Activated CD8-positive, alpha-beta memory T cell treated with anti-CD3 and anti-CD28 coated beads, Interleukin-2, amount 10 ng/mL, durations not matched to agents 7 days and 5 days (primary cell): ENCODE measurements around the gene MAN1C1. TPM values are rescaled to one million over a fixed set of nuclear protein-coding genes. Genes with fewer than 3 reads are reported as not detected.

Experiments used
- ATAC-seq: fragments of 150-1000 bp; cut with Tn5 transposase; one replicate; pipeline ENCODE4 v1.10.0; 2021; ENCODE audit warnings: moderate library complexity
- CTCF ChIA-PET: fragments of 350-600 bp; sonication (Branson Sonifier 250); formaldehyde crosslinking; loops from one replicate; lab custom pipeline; 2021; ENCODE audit warnings: antibody characterized with exemption; lab: Charles Lee
- DNase-seq: peaks from one replicate; pipeline ENCODE4 v3.0.0-alpha.2; 2020
- H3K27ac Mint-ChIP-seq: one replicate; pipeline ENCODE4 v1.8.0; 2021; ENCODE audit warnings: mild to moderate bottlenecking, mixed read lengths
- H3K27me3 Mint-ChIP-seq: one replicate; pipeline ENCODE4 v1.8.0; 2021; ENCODE audit warnings: mixed read lengths
- H3K36me3 Mint-ChIP-seq: one replicate; pipeline ENCODE4 v1.8.0; 2021; ENCODE audit warnings: mild to moderate bottlenecking, mixed read lengths
- H3K4me1 Mint-ChIP-seq: one replicate; pipeline ENCODE4 v1.8.0; 2021; ENCODE audit warnings: mixed read lengths
- H3K4me3 Mint-ChIP-seq: one replicate; pipeline ENCODE4 v1.8.0; 2021; ENCODE audit warnings: mild to moderate bottlenecking, moderate library complexity, mixed read lengths
- H3K9me3 Mint-ChIP-seq: one replicate; pipeline ENCODE4 v1.8.0; 2022; ENCODE audit warnings: low read depth, mixed read lengths
- total RNA-seq, 2 experiments: library from RNA; stranded (reverse); gene quantifications; one replicate each; pipeline ENCODE4 v1.2.3, GENCODE V29; 2021

Gene MAN1C1
- total RNA-seq, 2 experiments from 2014 or later = 15.5 to 20.0 TPM

DNA sequence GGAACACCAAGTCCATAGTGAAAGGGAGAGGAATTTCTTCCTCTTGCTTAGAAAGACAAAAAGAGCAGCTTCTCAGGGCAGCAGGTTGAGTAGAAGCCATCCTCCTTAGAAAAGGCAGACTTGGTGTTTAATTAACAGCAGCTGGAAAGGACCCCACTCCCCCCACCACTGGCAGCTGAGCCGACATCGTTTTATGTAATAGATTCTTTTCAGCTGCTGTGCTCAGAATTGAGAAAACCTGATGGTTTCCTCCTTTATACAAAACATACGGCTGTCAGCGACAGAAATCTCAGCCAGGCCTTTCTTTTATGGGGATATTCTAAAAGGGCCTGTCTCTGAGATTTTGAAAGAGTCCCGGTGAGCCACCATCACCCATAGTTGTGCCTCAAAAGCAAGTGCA lies 49.9 kb downstream of the MAN1C1 start:
- no peak for ATAC-seq
- no peaks in the 10 kb centered on the region for H3K9me3 Mint-ChIP-seq
- H3K27me3 Mint-ChIP-seq = peaks cover 61% of the 10 kb centered on the region
- no peak for DNase-seq
- H3K4me3 Mint-ChIP-seq = no peak overlapping the region
- no peak overlapping the region for H3K27ac Mint-ChIP-seq
- no peaks in the 10 kb centered on the region for H3K4me1 Mint-ChIP-seq
- H3K36me3 Mint-ChIP-seq = peaks cover 9% of the 10 kb centered on the region
- CTCF ChIA-PET = interaction anchor here (1.2 to 1.5 kb wide), 2 partner anchors 10 to 23 kb away, joined by 3 read pairs; no protein-coding TSS in a partner anchor

DNA sequence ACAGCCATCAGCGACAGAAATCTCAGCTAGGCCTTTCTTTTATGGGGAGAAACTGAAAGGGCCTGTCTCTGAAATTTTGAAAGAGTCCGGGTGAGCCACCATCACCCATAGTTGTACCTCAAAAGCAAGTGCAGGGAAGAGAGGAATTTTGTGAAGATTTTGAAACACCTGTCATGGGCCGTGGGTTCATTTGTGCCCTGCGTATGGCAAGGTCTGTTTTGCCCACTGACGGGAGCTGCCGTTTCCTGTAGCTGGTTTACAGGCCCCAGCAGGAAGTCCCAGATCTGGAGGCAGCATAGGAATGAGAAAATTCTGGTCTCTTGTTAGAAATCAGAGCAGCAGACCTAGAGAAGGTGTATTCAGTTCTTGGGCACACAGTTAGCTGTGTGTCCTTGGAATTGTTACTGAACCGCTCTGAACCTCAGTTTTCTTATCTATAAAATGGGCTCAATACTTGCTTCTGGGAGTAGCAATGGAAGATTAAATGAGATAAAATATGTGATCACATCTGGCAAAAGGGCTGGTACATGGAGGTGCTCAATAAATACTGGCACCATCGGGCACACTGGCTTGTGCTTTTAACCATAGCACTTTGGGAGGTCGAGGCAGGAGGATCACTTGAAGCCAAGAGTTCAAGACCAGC lies 52.5 kb downstream of the MAN1C1 start:
- Mint-ChIP-seq H3K36me3 (peaks cover 26% of the 10 kb centered on the region), H3K4me1 (peaks cover 12% of the 10 kb centered on the region), H3K9me3 (no peaks in the 10 kb centered on the region), H3K4me3 (no peak overlapping the region), H3K27me3 (peaks cover 82% of the 10 kb centered on the region), H3K27ac (no peak overlapping the region)
- DNase-seq (no peak), ATAC-seq (no peak)
- CTCF ChIA-PET = interaction anchor here (1.1 kb wide), 1 partner anchor 26 kb away, joined by 3 read pairs; no protein-coding TSS in a partner anchor

DNA sequence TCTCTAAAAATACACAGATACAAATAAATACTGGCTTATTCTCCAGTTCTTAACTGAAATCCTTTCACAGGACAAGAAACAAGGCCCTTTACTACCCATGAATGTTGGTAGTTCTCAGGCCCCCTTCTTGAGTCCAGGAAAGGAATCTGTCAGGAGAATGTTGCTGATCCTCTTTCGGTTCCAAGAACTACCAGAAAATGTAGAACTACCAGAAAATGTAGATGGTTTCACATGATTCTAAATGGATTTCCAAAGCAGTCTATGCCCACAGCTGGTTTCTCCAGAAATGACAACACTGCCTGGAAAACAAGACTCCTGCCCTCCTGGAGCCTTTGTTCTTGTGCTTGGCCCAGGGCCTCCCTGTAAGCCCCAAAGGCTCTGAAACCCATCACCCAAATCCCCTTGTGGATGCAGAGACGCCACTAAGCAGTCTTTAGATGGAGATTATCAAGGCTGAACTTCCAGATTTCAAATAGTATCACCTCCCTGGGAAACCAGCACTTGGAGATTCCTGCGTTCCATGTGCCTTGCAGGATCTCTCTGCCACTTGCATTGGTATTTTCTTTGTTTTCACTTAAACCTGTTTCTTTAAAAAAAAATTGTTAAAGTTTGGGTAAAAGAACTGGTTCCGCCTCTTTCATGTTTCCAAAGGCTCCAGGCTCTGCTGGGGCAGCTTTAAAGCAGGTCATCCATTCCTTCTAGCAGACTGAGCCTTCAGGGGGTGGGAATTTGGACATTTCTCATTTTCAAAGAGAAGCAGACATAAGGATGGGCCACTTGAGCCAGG lies 53.4 kb downstream of the MAN1C1 start:
- Mint-ChIP-seq H3K27ac (no peak overlapping the region), H3K9me3 (no peaks in the 10 kb centered on the region), H3K4me3 (no peak overlapping the region), H3K4me1 (peaks cover 22% of the 10 kb centered on the region), H3K36me3 (peaks cover 35% of the 10 kb centered on the region), H3K27me3 (peaks cover 84% of the 10 kb centered on the region)
- DNase-seq (no peak), ATAC-seq (no peak)
- CTCF ChIA-PET = interaction anchor here (1.1 kb wide), 1 partner anchor 27 kb away, joined by 3 read pairs; no protein-coding TSS in a partner anchor

DNA sequence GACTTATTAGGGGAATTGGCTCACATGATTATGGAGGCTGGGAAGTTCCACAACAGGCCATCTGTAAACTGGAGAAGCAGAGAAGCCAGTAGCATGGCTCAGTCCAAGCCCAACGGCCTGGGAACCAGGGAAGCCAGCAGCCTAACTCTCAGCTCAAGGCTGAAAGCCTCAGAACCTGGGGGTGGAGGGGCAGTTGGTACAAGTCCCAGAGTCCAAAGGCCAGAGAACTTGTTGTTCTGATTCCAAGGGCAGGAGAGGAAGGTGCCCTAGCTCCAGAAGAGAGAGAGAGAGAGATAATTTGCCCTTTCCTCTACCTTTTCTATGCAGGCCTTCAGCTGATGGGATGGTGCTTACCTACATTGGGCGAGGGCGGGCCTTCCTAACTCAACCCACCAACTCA lies 55.3 kb downstream of the MAN1C1 start:
- DNase-seq (no peak), ATAC-seq (no peak)
- H3K27me3 Mint-ChIP-seq = peaks cover 76% of the 10 kb centered on the region
- H3K4me3 Mint-ChIP-seq = no peak overlapping the region
- H3K9me3 Mint-ChIP-seq = no peaks in the 10 kb centered on the region
- peaks cover 40% of the 10 kb centered on the region for H3K36me3 Mint-ChIP-seq
- H3K27ac Mint-ChIP-seq = no peak overlapping the region
- CTCF ChIA-PET = no interaction called here
- H3K4me1 Mint-ChIP-seq = peaks cover 41% of the 10 kb centered on the region

DNA sequence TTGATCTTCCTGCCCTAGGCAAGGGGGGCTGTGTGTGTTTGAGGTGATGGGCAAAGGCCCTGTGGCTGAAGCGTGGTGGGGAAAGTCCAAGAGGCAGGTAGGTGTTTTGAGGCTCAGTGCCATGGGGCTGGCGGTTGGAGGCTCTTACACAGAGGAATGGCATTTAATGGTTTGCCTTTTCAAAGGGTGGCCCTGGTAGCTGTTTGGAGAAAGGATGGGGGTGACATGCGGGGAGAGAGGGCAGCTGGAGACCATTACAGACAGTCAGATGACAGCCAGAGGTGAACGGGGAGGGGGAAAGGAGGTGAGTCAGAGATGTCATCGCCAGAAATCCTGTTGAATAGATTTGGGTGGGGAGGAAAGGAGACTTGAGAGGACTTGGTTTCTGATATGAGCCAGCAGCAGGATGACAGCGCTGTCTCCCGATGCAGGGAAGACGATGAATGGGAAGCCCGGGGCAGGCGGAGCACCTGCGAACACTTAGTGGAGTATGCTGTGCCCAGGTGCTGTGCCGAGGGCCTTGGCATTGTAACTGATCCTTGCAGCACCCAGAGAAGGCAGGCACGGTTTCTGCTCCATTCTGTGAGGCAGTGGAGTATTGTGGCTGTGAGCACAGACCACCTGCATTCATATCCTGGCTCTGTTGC lies 56.3 kb downstream of the MAN1C1 start:
- DNase-seq (no peak), ATAC-seq (no peak)
- H3K36me3 Mint-ChIP-seq = peaks cover 42% of the 10 kb centered on the region
- H3K4me1 Mint-ChIP-seq = peaks cover 50% of the 10 kb centered on the region
- peaks cover 79% of the 10 kb centered on the region for H3K27me3 Mint-ChIP-seq
- no peaks in the 10 kb centered on the region for H3K9me3 Mint-ChIP-seq
- CTCF ChIA-PET = no interaction called here
- no peak overlapping the region for H3K4me3 Mint-ChIP-seq
- H3K27ac Mint-ChIP-seq = no peak overlapping the region

DNA sequence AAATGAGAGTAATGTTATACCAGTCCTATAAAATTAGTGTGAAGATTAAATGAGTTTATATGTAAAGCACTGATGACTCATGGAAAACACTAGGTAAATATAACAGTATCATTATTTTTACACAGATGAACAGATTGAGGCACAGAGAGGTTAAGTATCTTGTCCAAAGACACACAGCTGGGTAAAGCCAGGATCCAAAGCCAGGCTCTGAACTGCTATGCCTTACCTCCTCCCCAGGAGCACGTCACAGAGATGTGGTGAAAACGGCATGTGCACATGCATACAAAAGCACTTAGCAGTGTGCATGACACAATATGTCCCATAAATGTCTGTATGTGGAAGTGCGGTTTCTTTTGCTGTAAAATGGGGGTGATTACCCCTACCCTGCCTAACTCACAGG lies 56.9 kb downstream of the MAN1C1 start:
- no peak overlapping the region for H3K27ac Mint-ChIP-seq
- no peak for ATAC-seq
- H3K9me3 Mint-ChIP-seq = no peaks in the 10 kb centered on the region
- H3K36me3 Mint-ChIP-seq = peaks cover 42% of the 10 kb centered on the region
- CTCF ChIA-PET = interaction anchor here (1.5 kb wide), 1 partner anchor 20 kb away, joined by 3 read pairs; no protein-coding TSS in a partner anchor
- DNase-seq = no peak
- peaks cover 50% of the 10 kb centered on the region for H3K4me1 Mint-ChIP-seq
- H3K4me3 Mint-ChIP-seq = no peak overlapping the region
- peaks cover 82% of the 10 kb centered on the region for H3K27me3 Mint-ChIP-seq

DNA sequence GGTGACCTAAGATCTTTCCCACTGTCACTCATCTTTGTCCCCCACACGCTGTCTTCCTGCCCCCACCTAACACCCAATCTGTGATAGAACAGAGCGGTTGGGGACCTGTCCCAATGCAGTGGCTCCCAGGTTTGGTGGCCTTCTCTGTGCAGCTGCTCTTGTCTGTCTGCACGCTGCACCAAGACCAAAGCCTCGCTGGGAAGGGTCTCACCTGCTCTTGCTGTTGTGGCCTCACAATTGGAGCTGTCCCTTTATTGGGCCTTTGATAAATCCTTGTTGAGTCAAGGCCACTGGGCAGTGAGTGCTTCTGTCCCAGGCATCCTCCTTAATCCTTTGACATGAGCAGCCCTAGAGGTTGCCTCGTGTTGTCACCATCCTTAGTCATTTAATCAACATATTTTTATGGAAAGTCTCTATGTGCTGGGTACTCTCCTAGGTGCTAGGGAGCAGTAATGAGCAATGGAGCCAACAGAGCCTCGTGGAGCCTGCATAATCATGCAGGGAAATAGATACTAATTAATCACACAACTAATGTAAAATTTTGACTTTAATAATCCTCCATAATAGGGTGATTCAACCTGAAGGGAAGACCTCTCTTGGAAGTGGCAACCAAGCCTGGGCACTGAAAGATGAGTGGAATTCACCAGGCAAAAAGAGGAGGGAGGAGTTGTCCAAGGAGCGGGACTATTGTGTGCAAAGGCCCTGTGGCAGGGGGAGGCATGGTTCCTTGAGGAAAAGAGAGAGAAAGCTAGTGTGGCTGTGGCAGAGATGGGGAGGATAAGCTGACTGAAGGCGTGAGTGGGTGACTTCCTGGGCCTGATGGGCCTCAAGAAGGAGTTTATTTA lies 57.6 kb downstream of the MAN1C1 start:
- CTCF ChIA-PET = interaction anchor here (1.2 to 1.5 kb wide), 2 partner anchors 19 to 125 kb away, joined by 3 read pairs; no protein-coding TSS in a partner anchor

DNA sequence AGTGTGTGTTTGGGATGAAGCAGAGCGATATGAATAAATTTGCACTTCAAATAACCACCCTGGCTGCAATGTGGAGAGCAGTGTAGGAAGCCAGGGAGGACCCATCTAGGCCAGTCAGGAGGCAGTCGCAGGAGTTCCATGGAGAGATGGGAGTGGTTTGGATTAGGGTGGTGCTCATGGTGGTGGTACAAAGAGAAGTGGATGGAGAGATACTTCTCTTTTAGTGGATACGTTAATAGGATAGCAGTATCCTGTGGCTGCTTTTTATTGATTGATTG lies 58.2 kb downstream of the MAN1C1 start:
- Mint-ChIP-seq H3K9me3 (no peaks in the 10 kb centered on the region), H3K27me3 (peaks cover 83% of the 10 kb centered on the region), H3K27ac (no peak overlapping the region), H3K36me3 (peaks cover 39% of the 10 kb centered on the region), H3K4me3 (no peak overlapping the region), H3K4me1 (peaks cover 50% of the 10 kb centered on the region)
- CTCF ChIA-PET = interaction anchor here (0.6 to 2.7 kb wide), 5 partner anchors 9 to 1052 kb away, joined by 3 to 6 read pairs (median 3); no protein-coding TSS in a partner anchor
- no peak for DNase-seq
- ATAC-seq = no peak

More for the DNA sequence above, 57.6 kb downstream of the MAN1C1 start:
- H3K36me3 Mint-ChIP-seq = peaks cover 41% of the 10 kb centered on the region
- peaks cover 83% of the 10 kb centered on the region for H3K27me3 Mint-ChIP-seq
- peaks cover 50% of the 10 kb centered on the region for H3K4me1 Mint-ChIP-seq
- ATAC-seq (no peak), DNase-seq (no peak)
- no peaks in the 10 kb centered on the region for H3K9me3 Mint-ChIP-seq
- no peak overlapping the region for H3K27ac Mint-ChIP-seq
- no peak overlapping the region for H3K4me3 Mint-ChIP-seq

DNA sequence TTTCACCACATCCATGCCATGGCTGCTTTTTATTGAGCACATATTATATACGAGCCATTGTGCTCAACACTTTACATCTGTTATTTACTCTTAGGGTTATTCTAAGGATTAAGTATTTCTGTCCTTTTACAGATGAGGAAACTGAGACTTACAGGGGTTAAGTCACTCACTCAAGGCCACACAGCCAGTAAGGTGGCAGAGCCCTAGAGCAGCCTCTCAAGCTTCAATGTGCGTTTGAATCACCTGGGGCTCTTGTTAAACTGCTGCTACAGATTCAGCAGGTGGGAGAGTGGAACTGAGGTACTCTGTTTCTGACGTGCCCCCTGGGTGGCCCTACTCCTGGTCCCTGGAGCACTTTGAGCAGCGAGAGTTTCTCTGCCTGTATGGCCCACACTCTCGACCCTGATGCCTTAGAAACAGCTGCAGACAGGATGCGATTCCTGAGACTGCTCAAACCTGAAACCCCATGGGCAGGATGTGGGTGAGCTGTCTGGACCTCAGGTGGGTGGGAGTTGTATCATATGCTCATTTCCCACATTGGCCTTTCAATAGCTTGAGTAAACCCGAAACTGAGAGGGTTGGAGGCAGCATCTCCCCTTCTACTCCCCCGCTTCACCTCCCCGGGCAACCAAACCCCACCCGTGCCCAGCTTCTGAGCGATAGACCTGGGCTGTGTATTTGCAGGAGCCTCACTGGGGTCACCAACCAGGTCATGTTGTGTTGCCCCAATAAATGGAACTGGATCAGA lies 59.3 kb downstream of the MAN1C1 start:
- Mint-ChIP-seq H3K27ac (peak overlapping the region; percentile 64), H3K27me3 (peaks cover 82% of the 10 kb centered on the region), H3K9me3 (no peaks in the 10 kb centered on the region), H3K36me3 (peaks cover 42% of the 10 kb centered on the region), H3K4me3 (peak overlapping the region; percentile 52), H3K4me1 (peaks cover 50% of the 10 kb centered on the region)
- CTCF ChIA-PET = interaction anchor here (0.5 to 2.7 kb wide), 11 partner anchors 9 to 467 kb away, joined by 3 to 31 read pairs (median 3); partner anchors contain the start of gene MAN1C1
- peak; percentile 97 for DNase-seq
- ATAC-seq = peak; percentile 90

DNA sequence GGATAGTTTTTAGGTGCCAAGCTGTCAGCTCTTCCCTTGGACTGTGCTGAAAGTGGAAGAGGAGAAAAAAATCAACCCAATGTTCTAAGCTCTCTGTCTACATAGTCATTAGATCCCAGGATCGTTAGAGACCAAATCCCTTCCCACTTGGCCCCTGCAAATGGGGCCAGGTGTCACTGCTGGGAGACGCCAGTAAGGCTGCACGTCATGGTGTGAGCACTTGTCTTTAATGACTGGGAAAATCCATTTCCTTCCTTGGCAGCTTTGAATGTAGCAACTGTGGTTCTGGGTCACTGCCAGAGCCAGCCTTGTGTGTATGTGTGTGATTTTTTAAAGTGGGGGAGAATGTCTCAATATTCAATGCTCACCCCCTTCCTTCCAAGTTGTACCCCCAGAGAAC lies 59.9 kb downstream of the MAN1C1 start:
- ATAC-seq = no peak
- H3K27me3 Mint-ChIP-seq = peaks cover 80% of the 10 kb centered on the region
- H3K27ac Mint-ChIP-seq = peak overlapping the region; percentile 64
- DNase-seq = no peak
- H3K4me3 Mint-ChIP-seq = peak overlapping the region; percentile 52
- H3K9me3 Mint-ChIP-seq = no peaks in the 10 kb centered on the region
- peaks cover 36% of the 10 kb centered on the region for H3K36me3 Mint-ChIP-seq
- H3K4me1 Mint-ChIP-seq = peaks cover 50% of the 10 kb centered on the region
- CTCF ChIA-PET = interaction anchor here (0.7 to 2.7 kb wide), 8 partner anchors 9 to 104 kb away, joined by 3 to 31 read pairs (median 4); partner anchors contain the start of gene MAN1C1

DNA sequence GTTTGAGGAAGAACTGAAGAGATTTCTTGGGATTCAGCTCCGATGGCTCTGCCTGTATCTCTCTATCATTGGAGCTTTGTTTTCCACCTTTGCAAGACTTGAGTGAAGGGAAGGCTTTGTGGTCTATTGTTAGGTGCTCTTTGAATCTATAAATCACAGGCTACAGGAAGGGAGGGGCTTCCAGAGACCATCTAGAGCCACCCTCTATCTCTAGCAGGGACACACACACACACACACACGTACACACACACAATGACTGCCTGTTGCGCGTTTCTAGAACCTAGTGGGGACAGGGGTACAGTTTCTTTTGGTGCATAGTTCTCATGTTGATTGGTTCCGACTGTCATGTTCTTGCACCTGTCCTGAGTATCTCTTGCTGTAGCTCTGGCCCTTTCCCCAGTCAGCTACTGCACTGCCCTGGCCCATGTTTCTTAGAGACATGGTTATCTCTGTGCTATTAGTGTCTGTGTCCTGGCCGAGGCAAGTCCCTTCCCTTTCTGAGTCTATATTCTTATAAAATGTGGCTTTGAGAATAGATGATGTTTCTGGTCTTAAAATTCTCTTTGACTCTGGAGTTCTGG lies 60.7 kb downstream of the MAN1C1 start:
- Mint-ChIP-seq H3K36me3 (peaks cover 32% of the 10 kb centered on the region), H3K4me3 (peak overlapping the region; percentile 52), H3K9me3 (no peaks in the 10 kb centered on the region), H3K27ac (no peak overlapping the region), H3K27me3 (peaks cover 80% of the 10 kb centered on the region), H3K4me1 (peaks cover 50% of the 10 kb centered on the region)
- CTCF ChIA-PET = interaction anchor here (0.7 to 2.7 kb wide), 5 partner anchors 12 to 69 kb away, joined by 3 to 31 read pairs (median 6); partner anchors contain the start of gene MAN1C1
- no peak for ATAC-seq
- no peak for DNase-seq

DNA sequence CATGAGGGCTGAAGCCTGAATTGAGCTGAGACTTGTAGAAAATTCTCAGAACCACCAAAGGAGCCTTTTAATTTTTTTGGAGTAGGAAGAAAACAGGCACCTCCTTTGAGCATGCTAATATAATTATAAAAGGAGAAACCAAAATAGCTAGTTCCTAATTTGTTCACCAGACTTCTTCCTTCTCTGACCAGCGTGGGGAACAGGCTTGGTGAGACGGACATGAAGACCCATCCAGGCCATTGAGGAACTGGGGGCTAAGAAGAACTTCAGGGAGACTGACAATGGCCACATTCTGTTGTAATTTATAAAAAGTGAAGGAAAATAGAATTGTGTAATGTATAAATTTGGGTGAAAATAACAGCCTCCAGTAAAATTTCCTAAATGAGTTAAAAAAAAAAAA lies 62.6 kb downstream of the MAN1C1 start:
- DNase-seq (no peak), ATAC-seq (no peak)
- no peak overlapping the region for H3K4me3 Mint-ChIP-seq
- CTCF ChIA-PET = interaction anchor here (1.5 kb wide), 1 partner anchor 70 kb away, joined by 4 read pairs; no protein-coding TSS in a partner anchor
- peaks cover 36% of the 10 kb centered on the region for H3K4me1 Mint-ChIP-seq
- peaks cover 18% of the 10 kb centered on the region for H3K36me3 Mint-ChIP-seq
- H3K9me3 Mint-ChIP-seq = no peaks in the 10 kb centered on the region
- H3K27ac Mint-ChIP-seq = no peak overlapping the region
- peaks cover 75% of the 10 kb centered on the region for H3K27me3 Mint-ChIP-seq
